ENCODE data around the gene TBPL1. TPM values are rescaled to one million over a fixed set of nuclear protein-coding genes. Genes with fewer than 3 reads are reported as not detected.

The TBPL1 gene
- total RNA-seq, 1 donor from 2014 or later: 40.5 TPM

GRCh38 chr6:134007077-134007476, 54.1 kb downstream of the TBPL1 start:
- no peaks in the 10 kb centered on the region for H3K36me3 Mint-ChIP-seq (ENCODE audit: low read depth)
- intact Hi-C loops (cut with micrococcal nuclease): no loop called here
- no peak for DNase-seq (ENCODE audit: low spot score)
- H3K4me3 Mint-ChIP-seq: no peak overlapping the region
- H3K27ac Mint-ChIP-seq: no peak overlapping the region
- no peaks in the 10 kb centered on the region for H3K9me3 Mint-ChIP-seq
- H3K27me3 Mint-ChIP-seq (ENCODE audit: insufficient read depth): peaks cover 11% of the 10 kb centered on the region
- H3K4me1 Mint-ChIP-seq (ENCODE audit: low read depth): peaks cover 4% of the 10 kb centered on the region

- intact Hi-C loops (cut with micrococcal nuclease): no loop called here
- H3K9me3 Mint-ChIP-seq: no peaks in the 10 kb centered on the region
- DNase-seq (ENCODE audit: low spot score): no peak
- H3K4me3 Mint-ChIP-seq: no peak overlapping the region
- peaks cover 8% of the 10 kb centered on the region for H3K27me3 Mint-ChIP-seq (ENCODE audit: insufficient read depth)
- H3K4me1 Mint-ChIP-seq (ENCODE audit: low read depth): peaks cover 4% of the 10 kb centered on the region
- H3K36me3 Mint-ChIP-seq (ENCODE audit: low read depth): no peaks in the 10 kb centered on the region
- no peak overlapping the region for H3K27ac Mint-ChIP-seq
Measured at GRCh38 chr6:134009876-134010275, 56.9 kb downstream of the TBPL1 start.

- no peaks in the 10 kb centered on the region for H3K9me3 Mint-ChIP-seq
- intact Hi-C loops (cut with micrococcal nuclease): no loop called here
- no peak for DNase-seq (ENCODE audit: low spot score)
- peaks cover 9% of the 10 kb centered on the region for H3K27me3 Mint-ChIP-seq (ENCODE audit: insufficient read depth)
- H3K4me1 Mint-ChIP-seq (ENCODE audit: low read depth): peaks cover 4% of the 10 kb centered on the region
- no peaks in the 10 kb centered on the region for H3K36me3 Mint-ChIP-seq (ENCODE audit: low read depth)
- no peak overlapping the region for H3K4me3 Mint-ChIP-seq
- H3K27ac Mint-ChIP-seq: no peak overlapping the region
Measured at GRCh38 chr6:134010400-134010799, 57.4 kb downstream of the TBPL1 start.

GRCh38 chr6:134010974-134011373, 58.0 kb downstream of the TBPL1 start:
- H3K4me1 Mint-ChIP-seq (ENCODE audit: low read depth): peaks cover 4% of the 10 kb centered on the region
- peaks cover 9% of the 10 kb centered on the region for H3K27me3 Mint-ChIP-seq (ENCODE audit: insufficient read depth)
- H3K27ac Mint-ChIP-seq: no peak overlapping the region
- no peaks in the 10 kb centered on the region for H3K9me3 Mint-ChIP-seq
- no peak for DNase-seq (ENCODE audit: low spot score)
- intact Hi-C loops (cut with micrococcal nuclease): no loop called here
- H3K36me3 Mint-ChIP-seq (ENCODE audit: low read depth): no peaks in the 10 kb centered on the region
- H3K4me3 Mint-ChIP-seq: no peak overlapping the region

- DNase-seq (ENCODE audit: low spot score): no peak
- H3K9me3 Mint-ChIP-seq: no peaks in the 10 kb centered on the region
- no peak overlapping the region for H3K4me3 Mint-ChIP-seq
- H3K27ac Mint-ChIP-seq: no peak overlapping the region
- H3K4me1 Mint-ChIP-seq (ENCODE audit: low read depth): peaks cover 4% of the 10 kb centered on the region
- H3K36me3 Mint-ChIP-seq (ENCODE audit: low read depth): no peaks in the 10 kb centered on the region
- H3K27me3 Mint-ChIP-seq (ENCODE audit: insufficient read depth): peaks cover 11% of the 10 kb centered on the region
- intact Hi-C loops (cut with micrococcal nuclease): no loop called here
Measured at GRCh38 chr6:134014588-134015137, 61.6 kb downstream of the TBPL1 start.

GRCh38 chr6:134015719-134016557, 62.9 kb downstream of the TBPL1 start:
- Mint-ChIP-seq H3K4me3 (no peak overlapping the region), H3K9me3 (no peaks in the 10 kb centered on the region), H3K27ac (no peak overlapping the region), H3K4me1 (ENCODE audit: low read depth) (no peaks in the 10 kb centered on the region), H3K27me3 (ENCODE audit: insufficient read depth) (peaks cover 11% of the 10 kb centered on the region), H3K36me3 (ENCODE audit: low read depth) (no peaks in the 10 kb centered on the region)
- no peak for DNase-seq (ENCODE audit: low spot score)
- intact Hi-C loops (cut with micrococcal nuclease): no loop called here

- Mint-ChIP-seq H3K27me3 (ENCODE audit: insufficient read depth) (peaks cover 11% of the 10 kb centered on the region), H3K4me3 (no peak overlapping the region), H3K36me3 (ENCODE audit: low read depth) (no peaks in the 10 kb centered on the region), H3K9me3 (no peaks in the 10 kb centered on the region), H3K4me1 (ENCODE audit: low read depth) (no peaks in the 10 kb centered on the region), H3K27ac (no peak overlapping the region)
- no peak for DNase-seq (ENCODE audit: low spot score)
- intact Hi-C loops (cut with micrococcal nuclease): no loop called here
Measured at GRCh38 chr6:134016558-134016814, 63.5 kb downstream of the TBPL1 start.

GRCh38 chr6:134020071-134020470, 67.0 kb downstream of the TBPL1 start:
- Mint-ChIP-seq H3K4me3 (no peak overlapping the region), H3K36me3 (ENCODE audit: low read depth) (no peaks in the 10 kb centered on the region)
- intact Hi-C loops (cut with micrococcal nuclease): no loop called here

GRCh38 chr6:134020543-134020942, 67.5 kb downstream of the TBPL1 start:
- Mint-ChIP-seq H3K9me3 (no peaks in the 10 kb centered on the region), H3K4me3 (no peak overlapping the region), H3K36me3 (ENCODE audit: low read depth) (no peaks in the 10 kb centered on the region), H3K4me1 (ENCODE audit: low read depth) (no peaks in the 10 kb centered on the region), H3K27ac (no peak overlapping the region), H3K27me3 (ENCODE audit: insufficient read depth) (peaks cover 7% of the 10 kb centered on the region)
- intact Hi-C loops (cut with micrococcal nuclease): no loop called here
- no peak for DNase-seq (ENCODE audit: low spot score)

More at GRCh38 chr6:134020071-134020470, 67.0 kb downstream of the TBPL1 start:
- Mint-ChIP-seq H3K9me3 (no peaks in the 10 kb centered on the region), H3K27ac (no peak overlapping the region), H3K27me3 (ENCODE audit: insufficient read depth) (peaks cover 7% of the 10 kb centered on the region), H3K4me1 (ENCODE audit: low read depth) (no peaks in the 10 kb centered on the region)
- no peak for DNase-seq (ENCODE audit: low spot score)

- DNase-seq (ENCODE audit: low spot score): no peak
- H3K9me3 Mint-ChIP-seq: no peaks in the 10 kb centered on the region
- peaks cover 7% of the 10 kb centered on the region for H3K27me3 Mint-ChIP-seq (ENCODE audit: insufficient read depth)
- no peaks in the 10 kb centered on the region for H3K4me1 Mint-ChIP-seq (ENCODE audit: low read depth)
- H3K36me3 Mint-ChIP-seq (ENCODE audit: low read depth): no peaks in the 10 kb centered on the region
- no peak overlapping the region for H3K27ac Mint-ChIP-seq
- H3K4me3 Mint-ChIP-seq: no peak overlapping the region
- intact Hi-C loops (cut with micrococcal nuclease): no loop called here
Measured at GRCh38 chr6:134020968-134021367, 67.9 kb downstream of the TBPL1 start.

GRCh38 chr6:134021396-134022122, 68.5 kb downstream of the TBPL1 start:
- no peaks in the 10 kb centered on the region for H3K36me3 Mint-ChIP-seq (ENCODE audit: low read depth)
- H3K27ac Mint-ChIP-seq: no peak overlapping the region
- H3K27me3 Mint-ChIP-seq (ENCODE audit: insufficient read depth): peaks cover 6% of the 10 kb centered on the region
- no peaks in the 10 kb centered on the region for H3K4me1 Mint-ChIP-seq (ENCODE audit: low read depth)
- H3K9me3 Mint-ChIP-seq: no peaks in the 10 kb centered on the region
- no peak overlapping the region for H3K4me3 Mint-ChIP-seq
- DNase-seq (ENCODE audit: low spot score): no peak
- intact Hi-C loops (cut with micrococcal nuclease): no loop called here

GRCh38 chr6:134022650-134023049, 69.6 kb downstream of the TBPL1 start:
- intact Hi-C loops (cut with micrococcal nuclease): no loop called here
- Mint-ChIP-seq H3K4me1 (ENCODE audit: low read depth) (no peaks in the 10 kb centered on the region), H3K27me3 (ENCODE audit: insufficient read depth) (peaks cover 3% of the 10 kb centered on the region), H3K9me3 (no peaks in the 10 kb centered on the region), H3K4me3 (no peak overlapping the region), H3K36me3 (ENCODE audit: low read depth) (no peaks in the 10 kb centered on the region), H3K27ac (no peak overlapping the region)
- DNase-seq (ENCODE audit: low spot score): no peak

GRCh38 chr6:134026597-134026996, 73.6 kb downstream of the TBPL1 start:
- intact Hi-C loops (cut with micrococcal nuclease): no loop called here
- Mint-ChIP-seq H3K36me3 (ENCODE audit: low read depth) (no peaks in the 10 kb centered on the region), H3K4me3 (no peak overlapping the region), H3K27ac (no peak overlapping the region), H3K9me3 (no peaks in the 10 kb centered on the region), H3K27me3 (ENCODE audit: insufficient read depth) (peaks cover 3% of the 10 kb centered on the region), H3K4me1 (ENCODE audit: low read depth) (no peaks in the 10 kb centered on the region)
- DNase-seq (ENCODE audit: low spot score): no peak
